Nephron (organoid): ENCODE measurements around the gene THSD4.

Experiments
- H3K27ac Mint-ChIP-seq, 3 experiments: 2 replicates each; pipeline ENCODE4 v1.8.0; 2020; ENCODE audit warnings: mixed read lengths in 3 of 3, mild to moderate bottlenecking in 2 of 3, moderate library complexity in 1 of 3
- H3K27me3 Mint-ChIP-seq: 2 replicates; pipeline ENCODE4 v1.8.0; 2021; ENCODE audit warnings: low read depth, mild to moderate bottlenecking, moderate library complexity, mixed read lengths
- H3K36me3 Mint-ChIP-seq: 2 replicates; pipeline ENCODE4 v1.8.0; 2020; ENCODE audit warnings: low read depth, mixed read lengths
- H3K4me1 Mint-ChIP-seq: 2 replicates; pipeline ENCODE4 v1.8.0; 2020; ENCODE audit warnings: mixed read lengths
- H3K4me3 Mint-ChIP-seq, 3 experiments: 2 replicates each; pipeline ENCODE4 v1.8.0; 2020; ENCODE audit warnings: mild to moderate bottlenecking in 3 of 3, mixed read lengths in 3 of 3, moderate library complexity in 2 of 3
- H3K9me3 Mint-ChIP-seq: 2 replicates; pipeline ENCODE4 v1.8.0; 2020; ENCODE audit warnings: mixed read lengths
- CTCF ChIP-seq, 3 experiments: fragments of 200-600 bp; sonication (generic); IDR thresholded peaks; one replicate each; pipeline ENCODE4 v1.5.0; 2021; ENCODE audit warnings: antibody characterized with exemption in 3 of 3; ENCODE audit not compliant: unreplicated experiment in 3 of 3

Gene THSD4

GRCh38 chr15:71730277-71731144 lies 615.2 kb downstream of the THSD4 start:
- Mint-ChIP-seq H3K9me3 (no peaks in the 10 kb centered on the region), H3K27ac (peak overlapping the region in 1 of 3 experiments; percentile 10), H3K27me3 (no peaks in the 10 kb centered on the region), H3K36me3 (peaks cover 3% of the 10 kb centered on the region), H3K4me3 (no peak overlapping the region), H3K4me1 (peaks cover 25% of the 10 kb centered on the region)
- peak; percentile 72 to 76 (median 76) for TF ChIP-seq CTCF (IDR thresholded peaks at IDR 0.05; ENCODE audit: unreplicated experiment in 3 of 3)

- Mint-ChIP-seq H3K4me3 (no peak overlapping the region), H3K4me1 (peaks cover 24% of the 10 kb centered on the region), H3K27ac (no peak overlapping the region), H3K27me3 (no peaks in the 10 kb centered on the region), H3K36me3 (peaks cover 3% of the 10 kb centered on the region), H3K9me3 (no peaks in the 10 kb centered on the region)
- TF ChIP-seq CTCF (IDR thresholded peaks at IDR 0.05; ENCODE audit: unreplicated experiment in 3 of 3) = no peak
Measured at GRCh38 chr15:71732636-71733035, 617.4 kb downstream of the THSD4 start.

- H3K4me3 Mint-ChIP-seq = no peak overlapping the region
- H3K9me3 Mint-ChIP-seq = no peaks in the 10 kb centered on the region
- no peak for TF ChIP-seq CTCF (IDR thresholded peaks at IDR 0.05; ENCODE audit: unreplicated experiment in 3 of 3)
- peaks cover 24% of the 10 kb centered on the region for H3K4me1 Mint-ChIP-seq
- peaks cover 3% of the 10 kb centered on the region for H3K36me3 Mint-ChIP-seq
- no peaks in the 10 kb centered on the region for H3K27me3 Mint-ChIP-seq
- H3K27ac Mint-ChIP-seq = no peak overlapping the region
Measured at GRCh38 chr15:71733122-71733521, 617.9 kb downstream of the THSD4 start.

GRCh38 chr15:71734709-71735384 lies 619.6 kb downstream of the THSD4 start:
- Mint-ChIP-seq H3K9me3 (no peaks in the 10 kb centered on the region), H3K4me1 (peaks cover 13% of the 10 kb centered on the region), H3K27ac (no peak overlapping the region), H3K27me3 (no peaks in the 10 kb centered on the region), H3K4me3 (no peak overlapping the region), H3K36me3 (peaks cover 3% of the 10 kb centered on the region)
- no peak for TF ChIP-seq CTCF (IDR thresholded peaks at IDR 0.05; ENCODE audit: unreplicated experiment in 3 of 3)

GRCh38 chr15:71735385-71735757 lies 620.1 kb downstream of the THSD4 start:
- Mint-ChIP-seq H3K9me3 (no peaks in the 10 kb centered on the region), H3K4me1 (peaks cover 11% of the 10 kb centered on the region), H3K4me3 (no peak overlapping the region), H3K27ac (no peak overlapping the region), H3K27me3 (no peaks in the 10 kb centered on the region), H3K36me3 (peaks cover 3% of the 10 kb centered on the region)
- no peak for TF ChIP-seq CTCF (IDR thresholded peaks at IDR 0.05; ENCODE audit: unreplicated experiment in 3 of 3)
